ENCODE data around the gene ALG6.
A peak's percentile ranks its signal among the peaks of the same experiment; 100 is the strongest.

The ALG6 gene

GRCh38 chr1:63367215-63368103 lies at the start of gene ALG6:
ALG6 (plus strand) TSS chr1:63367627; CDS start chr1:63370978, 3,351 bp downstream.
- peak; percentile 94 for DNase-seq

GRCh38 chr1:63317817-63318152 lies 49.6 kb upstream of the ALG6 start:
- DNase-seq = no peak

- no peak for DNase-seq
These were observed 49.0 kb upstream of the ALG6 start for GRCh38 chr1:63318201-63318979.

GRCh38 chr1:63319046-63320021 lies 48.1 kb upstream of the ALG6 start:
- DNase-seq = peak; percentile 28

- peak; percentile 21 for DNase-seq
These were observed 47.3 kb upstream of the ALG6 start for GRCh38 chr1:63320022-63320721.

GRCh38 chr1:63321066-63321784 lies 46.2 kb upstream of the ALG6 start:
- peak; percentile 21 for DNase-seq

GRCh38 chr1:63321785-63322113 lies 45.7 kb upstream of the ALG6 start:
- DNase-seq = no peak

GRCh38 chr1:63322114-63322943 lies 45.1 kb upstream of the ALG6 start, which contains the start of gene FOXD3:
FOXD3 (plus strand) TSS chr1:63322567; CDS start chr1:63323059, 492 bp downstream.
- DNase-seq = peak; percentile 62

- DNase-seq = peak; percentile 56
These were observed 44.2 kb upstream of the ALG6 start for GRCh38 chr1:63322944-63323864.

GRCh38 chr1:63323865-63324778 lies 43.3 kb upstream of the ALG6 start:
- no peak for DNase-seq

GRCh38 chr1:63324779-63325119 lies 42.7 kb upstream of the ALG6 start:
- DNase-seq = no peak

GRCh38 chr1:63325279-63325985 lies 42.0 kb upstream of the ALG6 start:
- no peak for DNase-seq

- no peak for DNase-seq
These were observed 41.3 kb upstream of the ALG6 start for GRCh38 chr1:63326106-63326472.

- DNase-seq = peak; percentile 37
These were observed 40.7 kb upstream of the ALG6 start for GRCh38 chr1:63326473-63327380.

GRCh38 chr1:63327417-63328054 lies 39.9 kb upstream of the ALG6 start:
- peak; percentile 78 for DNase-seq

- DNase-seq = no peak
These were observed 39.3 kb upstream of the ALG6 start for GRCh38 chr1:63328122-63328521.
